Activated CD8-positive, alpha-beta T cell treated with anti-CD3 and anti-CD28 coated beads, Interleukin-2, amount 10 ng/mL, durations not matched to agents 7 days and 5 days (primary cell): ENCODE data around the gene LRCH1. TPM values are rescaled to one million over a fixed set of nuclear protein-coding genes. Genes with fewer than 3 reads are reported as not detected.

Source experiments
- ATAC-seq: fragments of 150-1000 bp; cut with Tn5 transposase; one replicate; pipeline ENCODE4 v1.10.0; 2021; ENCODE audit warnings: moderate library complexity
- CTCF ChIA-PET: fragments of 350-600 bp; sonication (Branson Sonifier 250); formaldehyde crosslinking; loops from one replicate; lab custom pipeline; 2021; ENCODE audit warnings: antibody characterized with exemption; lab: Charles Lee
- POLR2A ChIA-PET: fragments of 350-600 bp; sonication (Branson Sonifier 250); formaldehyde crosslinking; loops from one replicate; lab custom pipeline; 2021; ENCODE audit warnings: antibody characterized with exemption; lab: Charles Lee
- DNase-seq: peaks from one replicate; pipeline ENCODE4 v3.0.0-alpha.2; 2020
- H3K27ac Mint-ChIP-seq: one replicate; pipeline ENCODE4 v1.8.0; 2021; ENCODE audit warnings: mild to moderate bottlenecking, mixed read lengths
- H3K27me3 Mint-ChIP-seq: one replicate; pipeline ENCODE4 v1.8.0; 2021; ENCODE audit warnings: low read depth, mixed read lengths
- H3K36me3 Mint-ChIP-seq: one replicate; pipeline ENCODE4 v1.8.0; 2021; ENCODE audit warnings: low read depth, mixed read lengths
- H3K4me1 Mint-ChIP-seq: one replicate; pipeline ENCODE4 v1.8.0; 2021; ENCODE audit warnings: low read depth, mixed read lengths
- H3K4me3 Mint-ChIP-seq: one replicate; pipeline ENCODE4 v1.8.0; 2021; ENCODE audit warnings: mild to moderate bottlenecking, mixed read lengths
- H3K9me3 Mint-ChIP-seq: one replicate; pipeline ENCODE4 v1.8.0; 2022; ENCODE audit warnings: mixed read lengths; ENCODE audit not compliant: insufficient read depth
- total RNA-seq, 2 experiments: library from RNA; stranded (reverse); gene quantifications; one replicate each; pipeline ENCODE4 v1.2.3, GENCODE V29; 2021

Gene LRCH1
- total RNA-seq, 2 experiments from 2014 or later = 15.3 to 18.0 TPM

DNA sequence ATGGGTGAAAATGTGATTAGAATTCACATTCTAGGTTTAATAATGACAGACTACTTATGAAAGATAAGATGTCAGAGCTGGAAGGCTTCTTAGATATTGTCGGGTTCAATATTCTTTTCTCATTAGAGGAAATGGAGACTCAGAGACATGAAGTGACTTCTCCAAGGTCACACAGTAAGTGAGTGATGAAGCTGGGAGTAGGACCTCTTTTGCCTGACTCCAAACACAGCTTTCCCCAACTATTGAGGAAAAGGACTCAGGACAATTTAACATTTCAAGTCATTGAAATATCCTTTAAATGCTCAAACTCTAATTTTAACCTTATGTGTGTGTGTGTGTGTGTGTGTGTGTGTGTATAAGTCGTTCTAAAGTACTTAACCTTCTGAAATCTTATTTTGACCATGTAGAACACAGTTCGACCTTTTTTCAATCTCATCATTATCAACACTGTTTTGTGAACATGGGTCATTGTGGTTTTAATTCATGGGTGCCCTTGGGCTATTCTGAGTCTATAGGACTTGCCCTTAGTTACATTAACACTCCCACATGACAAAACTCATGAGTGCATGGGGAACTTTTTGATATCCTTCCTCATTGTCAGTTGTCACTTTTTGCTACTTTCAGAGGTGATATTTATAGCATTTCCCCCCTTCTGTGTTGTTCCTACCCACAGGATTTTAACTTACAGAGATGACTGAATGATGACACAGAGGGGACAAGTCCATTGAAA is 53.0 kb downstream of the LRCH1 start:
- Mint-ChIP-seq H3K4me1 (peaks cover 60% of the 10 kb centered on the region), H3K4me3 (no peak overlapping the region), H3K27ac (no peak overlapping the region), H3K9me3 (no peaks in the 10 kb centered on the region), H3K36me3 (no peaks in the 10 kb centered on the region), H3K27me3 (no peaks in the 10 kb centered on the region)
- DNase-seq (no peak), ATAC-seq (no peak)
- CTCF ChIA-PET = interaction anchor here (1.0 to 2.7 kb wide), 2 partner anchors 14 to 54 kb away, joined by 3 to 6 read pairs; no protein-coding TSS in a partner anchor
- POLR2A ChIA-PET = no interaction called here

DNA sequence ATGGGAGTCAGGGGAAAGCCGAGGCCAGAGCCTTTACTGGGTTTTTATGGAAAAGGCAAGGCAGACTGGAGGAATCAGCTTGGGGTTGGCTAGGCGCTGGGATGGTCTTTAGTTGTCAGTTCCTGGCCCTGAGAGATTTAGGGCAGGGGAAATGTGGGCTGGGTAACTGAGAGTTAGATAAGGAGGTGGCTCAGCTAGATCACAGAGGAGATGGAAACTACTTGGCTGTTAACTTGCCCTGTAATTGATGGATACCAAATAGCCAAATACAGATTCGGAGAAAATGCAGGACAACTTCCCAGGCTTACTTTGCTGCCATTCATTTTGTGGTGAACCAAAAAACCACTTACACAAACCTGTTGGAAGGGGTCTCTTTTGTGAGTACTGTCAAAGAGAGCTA is 54.0 kb downstream of the LRCH1 start:
- Mint-ChIP-seq H3K4me1 (peaks cover 51% of the 10 kb centered on the region), H3K27ac (no peak overlapping the region), H3K36me3 (no peaks in the 10 kb centered on the region), H3K27me3 (no peaks in the 10 kb centered on the region), H3K4me3 (no peak overlapping the region), H3K9me3 (no peaks in the 10 kb centered on the region)
- no peak for DNase-seq
- ChIA-PET CTCF (interaction anchor here (0.7 to 2.7 kb wide), 2 partner anchors 23 to 55 kb away, joined by 3 to 6 read pairs; no protein-coding TSS in a partner anchor), POLR2A (no interaction called here)
- no peak for ATAC-seq

DNA sequence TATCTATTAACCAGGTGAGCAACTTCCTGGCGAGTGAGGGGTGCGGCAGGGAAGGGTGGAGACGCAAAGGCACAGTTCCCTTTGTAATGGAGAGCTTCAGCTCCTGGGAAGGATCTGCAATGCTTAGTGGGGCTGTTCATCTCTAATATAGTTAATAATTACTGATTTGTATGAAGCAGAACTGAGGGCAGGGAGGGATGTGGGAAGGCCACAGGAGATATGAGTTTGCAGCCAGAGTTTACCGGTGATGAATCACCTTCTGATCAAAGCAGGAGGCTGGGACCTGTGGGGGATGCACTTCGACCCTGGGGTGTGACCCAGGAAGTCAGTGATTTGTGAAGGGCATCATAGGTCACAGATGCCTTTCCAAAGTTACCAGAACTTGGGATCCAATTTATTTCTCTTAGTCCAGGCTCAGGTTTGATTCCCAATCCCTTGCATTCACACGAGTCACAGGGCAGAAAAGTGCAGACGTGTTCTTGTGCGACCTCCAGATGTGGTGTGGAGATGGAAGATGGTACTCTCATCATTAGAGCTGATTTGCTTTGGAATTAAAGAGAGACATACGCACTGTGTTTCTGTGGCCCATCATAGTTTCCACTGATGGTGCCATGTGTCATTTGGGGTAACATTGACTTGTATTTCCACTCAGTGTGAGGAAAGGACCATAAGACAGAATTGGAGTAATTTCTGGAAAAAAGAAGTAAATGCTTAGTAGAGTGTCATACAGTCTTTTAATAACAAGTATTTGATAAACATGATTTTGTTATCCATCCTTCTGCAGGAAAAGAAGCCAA is 55.0 kb downstream of the LRCH1 start:
- CTCF ChIA-PET = interaction anchor here (0.7 to 2.7 kb wide), 2 partner anchors 22 to 56 kb away, joined by 3 to 6 read pairs; no protein-coding TSS in a partner anchor
- Mint-ChIP-seq H3K4me1 (peaks cover 42% of the 10 kb centered on the region), H3K9me3 (no peaks in the 10 kb centered on the region), H3K27ac (no peak overlapping the region), H3K36me3 (no peaks in the 10 kb centered on the region), H3K4me3 (no peak overlapping the region), H3K27me3 (no peaks in the 10 kb centered on the region)
- ATAC-seq (no peak), DNase-seq (no peak)
- POLR2A ChIA-PET = interaction anchor here (0.6 kb wide), 1 partner anchor 29 kb away, joined by 3 read pairs; no protein-coding TSS in a partner anchor

DNA sequence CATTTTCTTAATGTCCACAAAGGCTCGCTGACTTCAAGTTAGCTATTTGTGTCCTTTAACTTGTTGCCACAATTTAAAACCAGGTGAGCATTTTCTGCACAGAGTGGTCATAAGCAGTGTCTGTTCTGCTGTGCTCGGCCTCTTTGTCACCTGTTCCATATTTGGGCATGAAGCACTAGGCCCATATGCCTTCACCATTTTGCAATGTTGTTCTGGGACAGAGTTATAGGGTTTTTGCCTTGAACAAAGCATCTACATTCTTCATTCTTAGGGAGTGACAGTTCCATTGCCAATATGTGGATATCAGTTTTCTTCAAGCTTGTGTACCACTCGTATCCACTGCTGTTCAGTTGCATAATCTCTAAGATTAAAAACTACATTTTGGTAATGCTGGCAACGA is 56.1 kb downstream of the LRCH1 start:
- no peaks in the 10 kb centered on the region for H3K27me3 Mint-ChIP-seq

DNA sequence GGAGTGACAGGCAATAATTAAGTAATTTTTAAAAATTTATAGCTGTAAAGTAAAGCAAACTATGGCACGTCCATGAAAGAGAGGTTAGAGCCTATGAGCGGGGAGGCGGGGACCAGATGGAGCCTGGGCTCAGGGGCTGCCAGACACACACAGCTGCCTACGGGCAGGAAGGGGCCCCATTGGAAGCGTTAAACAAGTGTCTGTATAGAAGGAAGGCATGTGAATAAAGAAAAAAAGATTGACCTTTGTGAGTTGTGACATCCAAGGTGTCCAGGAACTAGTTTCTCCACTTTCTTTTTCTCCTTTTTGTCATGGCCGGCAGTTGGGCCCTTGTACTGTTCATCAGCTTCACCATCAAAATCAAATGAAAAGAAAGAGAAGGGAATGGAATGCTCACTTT is 56.8 kb downstream of the LRCH1 start:
- H3K9me3 Mint-ChIP-seq = no peaks in the 10 kb centered on the region
- ATAC-seq (no peak), DNase-seq (no peak)
- ChIA-PET CTCF (interaction anchor here (1.0 to 1.8 kb wide), 4 partner anchors 20 to 58 kb away, joined by 3 to 8 read pairs (median 4); no protein-coding TSS in a partner anchor), POLR2A (interaction anchor here (0.8 kb wide), 1 partner anchor 70 kb away, joined by 3 read pairs; no protein-coding TSS in a partner anchor)
- no peaks in the 10 kb centered on the region for H3K36me3 Mint-ChIP-seq
- peaks cover 33% of the 10 kb centered on the region for H3K4me1 Mint-ChIP-seq
- no peak overlapping the region for H3K27ac Mint-ChIP-seq
- H3K4me3 Mint-ChIP-seq = no peak overlapping the region
- no peaks in the 10 kb centered on the region for H3K27me3 Mint-ChIP-seq

More for the DNA sequence above, 56.1 kb downstream of the LRCH1 start:
- DNase-seq = no peak
- no peak for ATAC-seq
- no peak overlapping the region for H3K27ac Mint-ChIP-seq
- CTCF ChIA-PET = interaction anchor here (1.0 to 1.8 kb wide), 4 partner anchors 21 to 57 kb away, joined by 3 to 8 read pairs (median 4); no protein-coding TSS in a partner anchor
- no peak overlapping the region for H3K4me3 Mint-ChIP-seq
- no peaks in the 10 kb centered on the region for H3K9me3 Mint-ChIP-seq
- H3K36me3 Mint-ChIP-seq = no peaks in the 10 kb centered on the region
- POLR2A ChIA-PET = no interaction called here
- peaks cover 36% of the 10 kb centered on the region for H3K4me1 Mint-ChIP-seq

DNA sequence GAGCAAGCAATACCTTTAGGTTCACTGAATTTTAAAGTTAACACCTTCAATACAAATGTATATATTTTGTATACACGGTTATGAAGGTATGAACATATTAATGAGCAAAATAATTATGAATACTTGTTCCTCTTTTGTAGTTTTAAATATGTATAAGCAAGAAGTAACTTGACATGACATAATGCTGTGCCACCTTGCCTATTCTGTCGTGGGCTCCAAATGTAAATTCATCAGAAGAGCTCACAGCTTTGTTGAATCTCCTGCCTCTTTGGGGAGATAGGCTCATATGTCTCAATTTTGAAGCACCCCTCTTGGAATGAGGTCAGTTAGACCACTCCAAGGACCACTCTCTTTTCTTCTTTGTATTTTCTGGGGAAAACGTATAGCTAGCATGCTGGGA is 59.3 kb downstream of the LRCH1 start:
- Mint-ChIP-seq H3K27me3 (no peaks in the 10 kb centered on the region), H3K27ac (no peak overlapping the region), H3K4me3 (no peak overlapping the region), H3K4me1 (peaks cover 18% of the 10 kb centered on the region), H3K9me3 (no peaks in the 10 kb centered on the region), H3K36me3 (no peaks in the 10 kb centered on the region)
- CTCF ChIA-PET = no interaction called here
- POLR2A ChIA-PET = no interaction called here
- ATAC-seq = no peak
- no peak for DNase-seq

DNA sequence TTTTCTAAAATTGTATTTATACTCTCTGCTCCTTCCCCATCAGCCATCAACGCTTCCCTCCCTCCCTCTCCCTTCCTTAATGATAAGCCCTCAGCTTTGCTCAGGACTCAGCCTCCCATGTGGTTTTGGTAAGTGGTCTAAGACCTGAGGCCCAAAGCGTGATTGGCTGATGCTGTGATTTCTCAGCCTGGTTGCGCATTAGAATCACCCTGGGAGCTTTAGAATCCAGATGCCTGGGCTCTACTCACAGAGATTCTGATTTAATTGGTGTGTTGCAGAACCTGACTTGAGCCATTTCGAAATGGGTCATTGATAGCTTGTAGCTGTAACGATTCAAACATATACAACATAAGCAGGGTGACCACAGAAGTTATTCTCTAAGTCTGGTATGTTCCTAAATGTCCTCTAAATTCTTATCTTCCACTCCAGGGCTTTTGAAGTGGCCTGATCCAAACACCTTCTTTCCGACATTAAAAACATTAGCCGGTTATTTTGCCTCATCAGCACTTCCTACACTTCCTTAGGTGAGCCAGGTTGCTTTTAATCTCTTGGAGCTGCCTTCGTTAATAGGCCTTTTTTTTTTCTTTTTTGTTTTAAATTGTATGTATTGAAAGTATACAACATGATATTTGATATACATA is 60.6 kb downstream of the LRCH1 start:
- Mint-ChIP-seq H3K4me3 (no peak overlapping the region), H3K4me1 (peaks cover 8% of the 10 kb centered on the region), H3K27me3 (no peaks in the 10 kb centered on the region), H3K36me3 (no peaks in the 10 kb centered on the region), H3K27ac (no peak overlapping the region), H3K9me3 (no peaks in the 10 kb centered on the region)
- ChIA-PET CTCF (interaction anchor here (1.0 kb wide), 1 partner anchor 11 kb away, joined by 3 read pairs; no protein-coding TSS in a partner anchor), POLR2A (no interaction called here)
- ATAC-seq (no peak), DNase-seq (no peak)

DNA sequence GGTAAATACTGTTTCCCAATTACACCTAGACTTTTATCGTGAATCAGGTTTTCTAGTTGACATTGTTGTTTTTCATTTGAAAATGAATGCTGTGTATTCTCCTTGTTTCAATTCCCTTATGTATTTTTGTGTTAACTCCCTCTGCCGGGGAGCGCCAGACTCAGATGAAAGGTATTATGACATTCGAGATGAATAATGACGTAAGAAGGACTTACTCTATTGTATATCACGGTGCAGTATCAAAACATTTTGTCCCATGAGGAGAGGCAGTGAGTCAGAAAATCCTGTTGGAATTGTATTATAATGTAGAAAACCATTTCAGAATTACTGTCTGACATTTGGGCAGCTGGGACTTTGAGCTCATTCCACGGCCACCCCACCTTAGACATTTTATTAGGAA is 61.6 kb downstream of the LRCH1 start:
- Mint-ChIP-seq H3K27ac (no peak overlapping the region), H3K9me3 (no peaks in the 10 kb centered on the region), H3K4me1 (peaks cover 8% of the 10 kb centered on the region), H3K36me3 (no peaks in the 10 kb centered on the region), H3K27me3 (no peaks in the 10 kb centered on the region), H3K4me3 (no peak overlapping the region)
- POLR2A ChIA-PET = no interaction called here
- ATAC-seq = no peak
- CTCF ChIA-PET = no interaction called here
- no peak for DNase-seq

DNA sequence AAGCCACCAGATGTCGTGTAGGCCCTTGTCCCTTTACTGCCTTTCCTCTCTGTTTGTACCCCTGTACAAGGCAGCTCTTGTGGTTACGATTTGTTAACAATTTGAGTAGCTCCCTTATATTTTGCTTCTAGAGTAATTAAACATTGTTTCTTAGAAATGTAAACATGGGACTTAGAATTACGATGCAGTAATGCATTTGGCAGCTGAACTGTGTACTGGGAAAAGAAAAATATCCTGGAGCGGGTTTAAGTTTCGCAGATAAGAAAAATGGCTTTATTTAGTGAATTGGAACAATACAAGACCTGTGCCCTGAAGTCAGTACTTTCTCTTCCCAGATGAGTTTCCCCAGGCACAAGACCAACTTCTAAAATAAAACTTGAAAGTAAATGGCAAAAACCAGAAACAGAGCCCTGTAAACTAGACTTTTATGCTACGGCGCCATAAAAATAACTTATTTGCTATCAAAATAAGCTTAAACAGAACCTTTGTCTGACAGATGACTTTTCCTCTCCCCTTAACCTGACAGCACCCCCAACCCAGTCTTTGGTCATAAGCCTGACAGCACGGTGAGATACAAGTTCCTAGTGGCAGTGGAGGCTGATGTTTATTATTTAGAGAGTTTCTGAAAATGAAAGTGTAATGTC is 63.0 kb downstream of the LRCH1 start:
- no peaks in the 10 kb centered on the region for H3K27me3 Mint-ChIP-seq
- DNase-seq = no peak
- H3K4me1 Mint-ChIP-seq = peaks cover 8% of the 10 kb centered on the region
- ChIA-PET POLR2A (no interaction called here), CTCF (interaction anchor here (1.4 kb wide), 1 partner anchor 13 kb away, joined by 3 read pairs; no protein-coding TSS in a partner anchor)
- H3K9me3 Mint-ChIP-seq = no peaks in the 10 kb centered on the region
- H3K27ac Mint-ChIP-seq = no peak overlapping the region
- no peak overlapping the region for H3K4me3 Mint-ChIP-seq
- H3K36me3 Mint-ChIP-seq = no peaks in the 10 kb centered on the region
- ATAC-seq = no peak

DNA sequence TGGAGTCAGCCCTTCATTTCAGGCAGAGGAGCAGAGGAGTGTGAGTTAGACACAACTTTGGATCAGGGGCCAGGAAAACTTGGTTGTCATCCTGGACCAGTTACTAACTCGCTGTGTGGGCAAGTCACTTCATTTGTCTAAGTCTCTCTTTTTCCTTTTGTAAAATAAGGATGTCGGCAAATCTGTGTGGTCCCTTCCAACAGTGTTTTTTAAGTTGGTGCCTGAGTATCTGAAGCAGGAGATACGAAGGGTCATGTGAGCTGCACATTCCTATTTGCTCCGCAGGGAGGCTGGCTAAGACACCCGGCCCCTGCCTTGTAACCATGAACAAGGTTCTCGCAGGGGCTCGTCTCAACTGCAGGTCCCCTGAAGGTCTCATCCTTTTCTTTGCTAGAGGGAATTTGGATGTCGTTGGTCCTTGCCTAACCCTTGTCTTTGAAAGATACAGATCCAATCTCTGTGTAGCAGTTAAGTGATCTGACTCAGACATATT is 64.3 kb downstream of the LRCH1 start:
- Mint-ChIP-seq H3K4me3 (no peak overlapping the region), H3K9me3 (no peaks in the 10 kb centered on the region), H3K4me1 (peaks cover 8% of the 10 kb centered on the region), H3K27ac (no peak overlapping the region), H3K36me3 (no peaks in the 10 kb centered on the region), H3K27me3 (no peaks in the 10 kb centered on the region)
- ATAC-seq (no peak), DNase-seq (no peak)
- ChIA-PET POLR2A (no interaction called here), CTCF (no interaction called here)

DNA sequence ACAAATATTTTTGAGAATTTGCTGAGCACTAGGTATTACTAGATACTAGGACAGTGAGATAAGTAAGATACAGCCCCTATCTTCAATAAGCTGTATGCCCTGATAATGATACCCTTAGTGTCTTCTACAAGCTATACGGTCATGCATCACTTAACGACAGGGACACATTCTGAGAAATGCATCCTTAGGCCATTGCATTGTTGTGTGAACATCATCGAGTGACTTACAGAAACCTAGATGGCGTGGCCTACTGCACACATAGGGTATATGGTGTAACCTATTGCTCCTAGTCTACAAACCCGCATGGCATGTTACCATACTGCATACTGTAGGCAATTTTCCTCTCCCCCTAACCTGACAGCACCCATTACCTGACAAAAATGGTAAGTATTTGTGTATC is 64.9 kb downstream of the LRCH1 start:
- CTCF ChIA-PET = no interaction called here

More for the DNA sequence above, 64.9 kb downstream of the LRCH1 start:
- POLR2A ChIA-PET = no interaction called here
- H3K36me3 Mint-ChIP-seq = no peaks in the 10 kb centered on the region
- no peak overlapping the region for H3K27ac Mint-ChIP-seq
- no peaks in the 10 kb centered on the region for H3K27me3 Mint-ChIP-seq
- ATAC-seq (no peak), DNase-seq (no peak)
- peaks cover 8% of the 10 kb centered on the region for H3K4me1 Mint-ChIP-seq
- no peaks in the 10 kb centered on the region for H3K9me3 Mint-ChIP-seq
- H3K4me3 Mint-ChIP-seq = no peak overlapping the region
